Duodenal mucosa (tissue), 2 donors: ENCODE measurements around the gene NOTCH1.
"Not testable (repeated sequence)": the region's sequence is repeated elsewhere in the genome, so short reads cannot be mapped to it uniquely, and the experiment has no call there.

ENCODE experiments used
- H3K27ac ChIP-seq: one replicate; pipeline ENCODE4 v1.7.0; 2013; ENCODE audit warnings: low read depth, low read length
- H3K27me3 ChIP-seq, 2 donors: one replicate each; pipeline ENCODE4 v1.7.0; 2013; ENCODE audit warnings: low read length in 2 of 2, control low read depth in 1 of 2; ENCODE audit not compliant: insufficient read depth in 2 of 2, control insufficient read depth in 1 of 2
- H3K36me3 ChIP-seq, 2 donors: one replicate each; pipeline ENCODE4 v1.7.0; 2013; ENCODE audit warnings: low read length in 2 of 2, control low read depth in 1 of 2; ENCODE audit not compliant: insufficient read depth in 2 of 2, control insufficient read depth in 1 of 2
- H3K4me1 ChIP-seq, 2 donors: one replicate each; pipeline ENCODE4 v1.7.0; 2013; ENCODE audit warnings: low read length in 2 of 2, control low read depth in 1 of 2; ENCODE audit not compliant: insufficient read depth in 2 of 2, control insufficient read depth in 1 of 2
- H3K4me3 ChIP-seq, 2 donors: one replicate each; pipeline ENCODE4 v1.7.0; 2013; ENCODE audit warnings: low read length in 2 of 2, low read depth in 1 of 2
- H3K9ac ChIP-seq, 2 donors: one replicate each; pipeline ENCODE4 v1.7.0; 2013; ENCODE audit warnings: low read length in 2 of 2, low read depth in 1 of 2
- H3K9me3 ChIP-seq, 2 donors: one replicate each; pipeline ENCODE4 v1.7.0; 2013; ENCODE audit warnings: low read length in 2 of 2, control low read depth in 1 of 2; ENCODE audit not compliant: control insufficient read depth in 1 of 2

Gene NOTCH1

DNA sequence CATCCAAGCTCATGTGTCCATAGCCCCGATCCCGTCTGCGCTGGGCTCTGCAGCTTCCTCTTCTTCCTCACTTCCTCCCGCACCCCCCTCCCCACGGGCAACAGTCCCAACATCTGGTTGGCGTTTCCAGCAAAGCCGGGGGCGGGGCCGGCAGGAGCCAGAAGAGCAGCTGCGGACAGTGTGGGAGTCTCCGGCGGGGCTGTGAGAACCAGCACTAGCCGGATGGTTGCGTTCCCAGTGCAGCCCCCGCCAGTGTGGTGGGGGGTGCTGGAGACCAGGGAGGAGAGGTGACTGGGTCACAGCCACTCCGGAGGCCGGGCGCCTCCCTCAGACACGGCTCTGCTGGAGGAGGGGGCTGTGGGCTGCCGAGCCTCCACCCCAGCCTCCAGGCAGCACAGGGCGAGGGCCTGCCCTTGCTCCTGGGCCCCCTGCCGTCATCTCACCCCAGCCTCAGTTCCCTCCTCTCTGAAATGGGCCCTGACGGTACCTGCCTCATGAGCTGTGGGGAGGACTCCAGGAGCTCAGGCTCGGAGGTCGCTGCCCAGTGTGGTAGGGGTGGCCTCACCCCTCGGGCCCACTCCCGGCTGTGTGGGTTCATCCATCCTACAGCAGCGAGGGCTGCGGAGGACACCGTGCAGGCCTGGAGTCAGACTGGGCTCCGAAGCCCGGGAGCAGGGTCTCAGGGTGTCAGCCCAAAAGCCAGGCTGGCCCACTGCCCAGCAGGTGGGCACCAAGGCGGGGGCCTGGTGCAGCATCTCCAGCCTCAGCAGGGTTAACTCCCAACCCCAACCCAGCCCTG is 41.5 kb upstream of the NOTCH1 start:
- Histone ChIP-seq H3K27ac (no peak overlapping the region), H3K4me3 (no peak overlapping the region)

DNA sequence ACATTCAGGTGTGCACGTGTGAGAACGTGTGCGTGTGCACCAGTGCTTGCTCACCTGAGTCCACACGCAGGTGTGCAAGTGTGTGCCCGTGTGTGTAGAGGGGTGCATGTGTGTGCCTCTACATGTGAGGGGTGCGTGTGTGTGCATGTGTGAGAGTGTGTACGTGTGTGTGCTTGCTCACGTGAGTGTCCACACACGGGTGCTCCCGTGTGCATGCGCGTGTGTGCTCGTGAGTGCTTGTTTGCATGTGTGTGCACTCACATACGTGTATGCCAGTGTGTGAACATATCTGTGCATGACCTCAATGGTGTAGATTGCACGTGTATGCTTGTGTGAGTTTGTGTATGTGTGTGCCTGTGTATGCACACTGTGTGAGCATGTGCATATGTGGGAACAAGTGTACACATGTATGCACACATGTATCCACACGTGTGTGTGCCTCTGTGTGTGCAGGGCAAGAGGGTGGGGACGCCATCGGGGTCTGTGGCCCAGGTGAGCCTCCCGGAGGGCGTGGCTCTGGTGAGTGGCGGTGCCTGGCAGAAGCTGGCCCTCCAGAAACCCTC is 40.6 kb upstream of the NOTCH1 start:
- no peak overlapping the region for H3K27ac ChIP-seq
- no peaks in the 10 kb centered on the region for H3K36me3 ChIP-seq
- H3K9me3 ChIP-seq = no peaks in the 10 kb centered on the region
- H3K4me1 ChIP-seq = peaks cover 6 to 22% of the 10 kb centered on the region in 2 donors
- H3K9ac ChIP-seq = no peak overlapping the region
- H3K27me3 ChIP-seq = peaks cover 0 to 6% of the 10 kb centered on the region in 2 donors
- H3K4me3 ChIP-seq = no peak overlapping the region

More for the DNA sequence above, 41.5 kb upstream of the NOTCH1 start:
- no peaks in the 10 kb centered on the region for H3K9me3 ChIP-seq
- no peak overlapping the region for H3K9ac ChIP-seq
- peaks cover 6 to 22% of the 10 kb centered on the region in 2 donors for H3K4me1 ChIP-seq
- H3K36me3 ChIP-seq = no peaks in the 10 kb centered on the region
- H3K27me3 ChIP-seq = peaks cover 0 to 6% of the 10 kb centered on the region in 2 donors

DNA sequence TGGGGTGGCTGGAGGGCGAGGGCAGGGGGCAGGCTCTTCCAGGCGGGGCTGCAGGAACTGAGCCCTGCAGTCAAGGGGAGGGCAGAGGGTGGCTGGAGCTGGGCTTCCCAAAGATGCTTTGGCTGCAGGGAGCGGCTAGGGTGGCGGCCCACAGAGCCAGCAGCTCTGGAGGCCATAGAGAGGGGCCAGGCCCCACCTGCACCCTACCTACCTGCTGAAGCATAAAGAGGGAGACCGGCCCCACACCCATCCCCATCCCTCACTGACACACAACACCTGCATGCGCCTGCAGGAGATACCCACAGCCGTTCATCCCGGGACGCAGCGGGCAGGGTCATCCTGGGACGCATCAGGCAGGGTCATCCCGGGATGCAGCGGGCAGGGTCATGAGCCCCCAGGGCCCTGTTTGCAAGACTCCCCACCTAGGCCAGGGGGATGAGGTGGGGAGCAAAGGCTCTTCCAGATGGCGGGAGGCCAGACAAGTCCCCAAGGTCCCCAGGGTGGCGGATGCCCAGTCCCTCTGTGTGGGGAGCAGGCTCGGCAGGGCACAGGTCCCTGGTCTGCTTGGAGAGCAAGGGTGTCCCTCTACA is 39.8 kb upstream of the NOTCH1 start:
- Histone ChIP-seq H3K4me1 (peaks cover 6 to 22% of the 10 kb centered on the region in 2 donors), H3K27me3 (peaks cover 0 to 6% of the 10 kb centered on the region in 2 donors), H3K9ac (no peak overlapping the region), H3K9me3 (no peaks in the 10 kb centered on the region), H3K4me3 (no peak overlapping the region), H3K27ac (no peak overlapping the region), H3K36me3 (no peaks in the 10 kb centered on the region)

GRCh38 chr9:136584934-136585333 is 39.1 kb upstream of the NOTCH1 start:
- H3K27ac ChIP-seq = no peak overlapping the region
- H3K36me3 ChIP-seq = no peaks in the 10 kb centered on the region

DNA sequence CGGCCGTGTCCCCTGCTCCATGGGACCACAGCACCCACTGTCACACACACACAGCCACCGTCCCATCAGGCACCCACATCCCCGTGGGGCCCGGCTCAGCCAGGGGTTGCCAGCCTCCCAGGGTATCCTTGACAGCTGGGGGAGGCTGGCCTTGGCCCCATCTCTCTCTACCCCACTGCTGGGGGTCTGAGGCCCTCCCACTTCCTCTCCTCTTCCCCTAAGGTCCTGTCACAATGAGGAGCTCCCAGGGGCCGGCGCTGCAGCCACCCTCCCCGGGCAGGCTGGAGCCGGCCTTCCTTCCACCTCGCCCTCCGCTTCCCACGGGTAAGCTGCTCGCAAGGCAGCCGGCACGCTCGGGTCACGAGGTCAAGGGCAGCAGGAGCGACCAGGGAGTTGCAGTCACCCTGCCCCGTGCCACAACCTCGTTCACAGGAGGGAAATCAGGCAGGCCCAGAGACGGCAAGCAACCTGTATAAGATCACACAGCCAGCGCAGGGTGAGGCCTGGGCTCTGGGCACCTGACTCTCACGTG is 38.6 kb upstream of the NOTCH1 start:
- H3K4me3 ChIP-seq = no peak overlapping the region
- peaks cover 0 to 6% of the 10 kb centered on the region in 2 donors for H3K27me3 ChIP-seq
- peaks cover 6 to 22% of the 10 kb centered on the region in 2 donors for H3K4me1 ChIP-seq
- H3K9me3 ChIP-seq = no peaks in the 10 kb centered on the region
- no peak overlapping the region for H3K9ac ChIP-seq
- H3K27ac ChIP-seq = no peak overlapping the region
- no peaks in the 10 kb centered on the region for H3K36me3 ChIP-seq

More at GRCh38 chr9:136584934-136585333, 39.1 kb upstream of the NOTCH1 start:
- Histone ChIP-seq H3K4me3 (no peak overlapping the region), H3K9me3 (no peaks in the 10 kb centered on the region), H3K27me3 (peaks cover 0 to 6% of the 10 kb centered on the region in 2 donors), H3K4me1 (peaks cover 6 to 22% of the 10 kb centered on the region in 2 donors), H3K9ac (no peak overlapping the region)

DNA sequence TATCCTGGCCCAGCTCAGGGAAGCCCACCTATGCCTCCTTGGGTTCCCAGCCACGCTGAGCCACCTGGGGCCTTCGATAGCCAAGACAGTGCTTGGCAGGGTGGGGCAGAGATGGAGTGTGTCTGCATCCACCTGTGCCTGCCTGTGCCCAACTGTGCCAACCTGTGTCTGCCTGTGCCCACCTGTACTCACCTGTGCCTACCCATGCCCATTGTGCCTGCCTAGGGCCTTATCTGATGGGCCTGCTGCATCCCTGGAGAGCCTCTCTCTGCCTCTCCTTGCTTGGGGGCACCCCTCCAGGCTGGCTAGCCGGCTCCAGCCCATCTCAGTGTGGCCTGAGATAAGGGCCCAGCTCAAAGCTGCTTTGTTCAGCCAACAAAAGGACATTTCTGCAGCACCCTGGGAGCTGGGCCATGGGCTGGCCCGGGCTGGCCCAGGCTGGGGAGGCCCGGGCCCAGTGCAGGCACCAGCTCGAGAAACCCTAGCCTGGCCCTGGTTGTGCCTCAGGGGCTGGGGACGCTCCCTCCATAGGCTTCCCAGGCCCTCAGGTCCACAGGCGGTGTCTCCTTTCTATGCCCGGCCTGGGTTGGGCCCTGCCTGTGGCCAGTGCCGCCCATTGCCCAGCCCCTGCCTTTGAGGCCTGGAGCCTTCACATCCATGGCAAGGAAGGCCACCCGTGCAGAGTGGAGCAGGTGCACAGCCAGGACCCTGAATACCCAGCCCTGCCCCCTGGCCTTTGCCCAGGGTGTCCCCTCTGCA is 37.3 kb upstream of the NOTCH1 start:
- Histone ChIP-seq H3K9me3 (no peaks in the 10 kb centered on the region), H3K4me3 (no peak overlapping the region), H3K9ac (no peak overlapping the region), H3K27ac (no peak overlapping the region), H3K27me3 (peaks cover 0 to 6% of the 10 kb centered on the region in 2 donors), H3K4me1 (peaks cover 2 to 15% of the 10 kb centered on the region in 2 donors), H3K36me3 (no peaks in the 10 kb centered on the region)

GRCh38 chr9:136581614-136582447 is 36.0 kb upstream of the NOTCH1 start:
- Histone ChIP-seq H3K4me3 (no peak overlapping the region), H3K36me3 (no peaks in the 10 kb centered on the region), H3K27me3 (peaks cover 0 to 6% of the 10 kb centered on the region in 2 donors), H3K4me1 (peaks cover 0 to 5% of the 10 kb centered on the region in 2 donors), H3K9me3 (no peaks in the 10 kb centered on the region), H3K27ac (no peak overlapping the region), H3K9ac (no peak overlapping the region)

GRCh38 chr9:136579650-136580219 is 33.9 kb upstream of the NOTCH1 start:
- not testable (repeated sequence) for H3K36me3 ChIP-seq, H3K27me3 ChIP-seq, H3K4me3 ChIP-seq, H3K9ac ChIP-seq, H3K27ac ChIP-seq, H3K9me3 ChIP-seq, H3K4me1 ChIP-seq
